Neural progenitor cell (in vitro differentiated cells): ENCODE measurements around the gene CCDC80.

Experiments
- EZH2 ChIP-seq: fragments of 200-600 bp; sonication (generic); IDR thresholded peaks from 2 replicates; pipeline ENCODE4 v1.6.1; 2017; ENCODE audit warnings: antibody characterized with exemption, mild to moderate bottlenecking, moderate library complexity
- TF ChIP-seq, protein P1 (sequence below): fragments of 200-600 bp; sonication (generic); IDR thresholded peaks from 2 replicates; pipeline ENCODE4 v1.5.1; 2017; ENCODE audit warnings: antibody characterized with exemption, mild to moderate bottlenecking

DNA sequence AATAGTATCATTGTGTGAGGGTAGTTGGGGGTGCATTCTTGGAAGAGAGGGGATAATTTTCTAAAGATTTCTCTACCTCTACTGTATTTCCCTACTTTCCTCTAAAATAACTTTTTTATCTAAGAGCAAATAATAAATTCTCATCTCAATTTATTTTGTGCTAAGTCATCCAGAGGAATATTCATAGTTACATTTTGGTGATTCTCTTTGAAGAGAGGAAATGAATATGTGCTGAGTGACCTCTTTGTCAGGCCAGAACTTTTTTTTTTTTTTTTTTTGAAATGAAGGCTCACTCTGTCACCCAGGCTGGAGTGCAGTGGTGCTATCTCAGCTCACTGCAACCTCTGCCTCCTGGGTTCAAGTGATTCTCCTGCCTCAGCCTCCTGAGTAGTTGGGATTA, 15.1 kb upstream of the CCDC80 start:
- TF ChIP-seq, protein P1, sequence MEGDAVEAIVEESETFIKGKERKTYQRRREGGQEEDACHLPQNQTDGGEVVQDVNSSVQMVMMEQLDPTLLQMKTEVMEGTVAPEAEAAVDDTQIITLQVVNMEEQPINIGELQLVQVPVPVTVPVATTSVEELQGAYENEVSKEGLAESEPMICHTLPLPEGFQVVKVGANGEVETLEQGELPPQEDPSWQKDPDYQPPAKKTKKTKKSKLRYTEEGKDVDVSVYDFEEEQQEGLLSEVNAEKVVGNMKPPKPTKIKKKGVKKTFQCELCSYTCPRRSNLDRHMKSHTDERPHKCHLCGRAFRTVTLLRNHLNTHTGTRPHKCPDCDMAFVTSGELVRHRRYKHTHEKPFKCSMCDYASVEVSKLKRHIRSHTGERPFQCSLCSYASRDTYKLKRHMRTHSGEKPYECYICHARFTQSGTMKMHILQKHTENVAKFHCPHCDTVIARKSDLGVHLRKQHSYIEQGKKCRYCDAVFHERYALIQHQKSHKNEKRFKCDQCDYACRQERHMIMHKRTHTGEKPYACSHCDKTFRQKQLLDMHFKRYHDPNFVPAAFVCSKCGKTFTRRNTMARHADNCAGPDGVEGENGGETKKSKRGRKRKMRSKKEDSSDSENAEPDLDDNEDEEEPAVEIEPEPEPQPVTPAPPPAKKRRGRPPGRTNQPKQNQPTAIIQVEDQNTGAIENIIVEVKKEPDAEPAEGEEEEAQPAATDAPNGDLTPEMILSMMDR, result no peak
- no peak for TF ChIP-seq EZH2
